K562 (cell line): ENCODE measurements around the gene BEND5. TPM values are rescaled to one million over a fixed set of nuclear protein-coding genes. Genes with fewer than 3 reads are reported as not detected.

ENCODE experiments used
- ATAC-seq: fragments of 200-7000 bp; cut with Tn5 transposase; 3 replicates; pipeline ENCODE4 v1.9.1; 2020; ENCODE audit warnings: moderate library complexity
- BruUV-seq: library from RNA; stranded (reverse); fragments of 400-500 nt; replicated peaks from 2 replicates; lab custom pipeline; 2021; lab: Mats Ljungman, UMichigan
- CTCF ChIA-PET: fragments of 300-600 bp; formaldehyde crosslinking; extraction: SDS; loops from one replicate; lab custom pipeline; 2021; ENCODE audit warnings: low intra/inter-chr PET ratio; lab: Yijun Ruan, JAX
- POLR2A ChIA-PET: fragments of 300-600, 350-650 bp; sonication (Branson Sonifier 250); formaldehyde crosslinking; extraction: SDS; loops from one replicate; lab custom pipeline; 2021; ENCODE audit warnings: antibody characterized with exemption, inconsistent platforms; lab: Yijun Ruan, JAX
- DNase-seq, 4 experiments: peaks; one replicate each; pipeline versions ENCODE4 v3.0.0 to v3.0.0-alpha.2; 2011 to 2018; ENCODE audit warnings: low spot score in 3 of 4, mixed read lengths in 3 of 4; ENCODE audit errors: extremely low read depth in 1 of 4
- FAIRE-seq: peaks from 2 replicates; lab custom pipeline; 2011; peaks lifted over from hg19 to GRCh38; lab: Jason Lieb, UNC
- H2AFZ ChIP-seq: 2 replicates; pipeline ENCODE4 v1.6.0; 2011; ENCODE audit warnings: low read depth, low read length, control low read depth, inconsistent platforms
- H3K27ac ChIP-seq: fragments of 200-600 bp; 3 replicates; pipeline ENCODE4 v1.8.0; 2011; ENCODE audit warnings: low read depth, mild to moderate bottlenecking, control low read depth, inconsistent platforms, low read length, moderate library complexity, mixed read lengths; ENCODE audit errors: extremely low read depth
- H3K27me3 ChIP-seq, 2 experiments: fragments of 300-600 bp in 1 of 2; 2 replicates in 1 of 2; 3 replicates in 1 of 2; pipeline versions ENCODE4 v1.6.0 to v1.8.0; 2011; ENCODE audit warnings: inconsistent platforms in 2 of 2, low read length in 2 of 2, mild to moderate bottlenecking in 1 of 2, mixed read lengths in 1 of 2, moderate library complexity in 1 of 2; ENCODE audit not compliant: control insufficient read depth in 2 of 2, insufficient read depth in 2 of 2
- H3K36me3 ChIP-seq: fragments of 300-600 bp; 3 replicates; pipeline ENCODE4 v1.8.0; 2011; ENCODE audit warnings: mild to moderate bottlenecking, low read length, inconsistent platforms; ENCODE audit not compliant: control insufficient read depth, insufficient read depth
- H3K4me1 ChIP-seq, 2 experiments: fragments of 200-600 bp in 1 of 2; replicated peaks in 1 of 2; 2 replicates in 1 of 2; 3 replicates in 1 of 2; pipeline versions ENCODE4 v1.5.1 to v1.8.0; 2011; ENCODE audit warnings: inconsistent platforms in 2 of 2, low read length in 2 of 2, mild to moderate bottlenecking in 1 of 2, mixed read lengths in 1 of 2, moderate library complexity in 1 of 2; ENCODE audit not compliant: control insufficient read depth in 2 of 2, insufficient read depth in 2 of 2
- H3K4me2 ChIP-seq: 2 replicates; pipeline ENCODE4 v1.6.1; 2011; ENCODE audit warnings: low read length, control low read depth, inconsistent platforms, mixed read lengths; ENCODE audit not compliant: insufficient read depth
- H3K4me3 ChIP-seq: fragments of 200-600 bp; sonication (generic), shearing (Covaris generic); 2 replicates; pipeline ENCODE4 v1.5.1; 2016; ENCODE audit warnings: control low read depth, inconsistent platforms
- H3K79me2 ChIP-seq: fragments of 200-600 bp; 3 replicates; pipeline ENCODE4 v1.8.0; 2011; ENCODE audit warnings: low read length, inconsistent platforms; ENCODE audit not compliant: control insufficient read depth, insufficient read depth
- H3K9ac ChIP-seq, 2 experiments: 2 replicates each; pipeline versions ENCODE4 v1.6.0 to v1.6.1; 2011; ENCODE audit warnings: low read depth in 2 of 2, low read length in 2 of 2, control low read depth in 1 of 2, inconsistent platforms in 1 of 2, mild to moderate bottlenecking in 1 of 2, mixed read lengths in 1 of 2; ENCODE audit not compliant: insufficient read depth in 1 of 2
- H3K9me1 ChIP-seq: one replicate; pipeline ENCODE4 v1.6.0; 2011; ENCODE audit warnings: inconsistent platforms, mild to moderate bottlenecking, low read length, moderate library complexity; ENCODE audit not compliant: control insufficient read depth, insufficient read depth
- H3K9me3 ChIP-seq: replicated peaks from 2 replicates; pipeline ENCODE4 v1.5.1; 2011; ENCODE audit warnings: low read depth, low read length, inconsistent platforms; ENCODE audit not compliant: control insufficient read depth, insufficient read depth
- H4K20me1 ChIP-seq: replicated peaks from 2 replicates; pipeline ENCODE4 v1.6.1; 2011; ENCODE audit warnings: low read length, inconsistent platforms, mixed read lengths; ENCODE audit not compliant: control insufficient read depth, insufficient read depth
- ARID1B ChIP-seq: fragments of 450-650 bp; IDR thresholded peaks from 2 replicates; pipeline ENCODE4 v1.6.1; 2016; ENCODE audit warnings: antibody characterized with exemption, mild to moderate bottlenecking, inconsistent platforms
- CBX3 ChIP-seq, 2 experiments: IDR thresholded peaks; 1 replicate in 1 of 2; 2 replicates in 1 of 2; pipeline ENCODE4 v1.6.1; 2012; ENCODE audit warnings: inconsistent platforms in 2 of 2, low read length in 2 of 2, borderline replicate concordance in 1 of 2, control low read depth in 1 of 2
- ESRRA ChIP-seq: fragments of 450-650 bp; IDR thresholded peaks from 2 replicates; pipeline ENCODE4 v1.6.1; 2014; ENCODE audit warnings: low read depth, mild to moderate bottlenecking, moderate library complexity, borderline replicate concordance
- MED1 ChIP-seq: sonication (generic); formaldehyde crosslinking; IDR thresholded peaks from 2 replicates; pipeline ENCODE4 v1.8.1; 2023; ENCODE audit warnings: missing genetic modification reagents, borderline replicate concordance
- NR1H2 ChIP-seq: sonication (generic); formaldehyde crosslinking; IDR thresholded peaks from 2 replicates; pipeline ENCODE4 v1.4.0; 2020; ENCODE audit warnings: mild to moderate bottlenecking, missing genetic modification reagents
- PHTF2 ChIP-seq: fragments of 250-450 bp; sonication (Bioruptor Pico); IDR thresholded peaks from 2 replicates; pipeline ENCODE4 v1.5.0; 2021; ENCODE audit warnings: mild to moderate bottlenecking
- TAF15 ChIP-seq: fragments of 200-400 bp; formaldehyde crosslinking; IDR thresholded peaks from 2 replicates; pipeline ENCODE4 v1.6.1; 2017; ENCODE audit warnings: mild to moderate bottlenecking, low read depth, low read length, moderate library complexity
- TCFL5 ChIP-seq: fragments of 250-450 bp; sonication (Bioruptor Pico); conservative IDR thresholded peaks from 2 replicates; pipeline ENCODE4 v1.6.1; 2021; ENCODE audit warnings: mild to moderate bottlenecking, moderate library complexity, matching md5 sums
- ZKSCAN3 ChIP-seq: fragments of 250-450 bp; sonication (Bioruptor Pico); IDR thresholded peaks from 2 replicates; pipeline ENCODE4 v1.4.0; 2020
- WGBS: fragments of 100-300 bp; shearing (Covaris generic); methylation state at CpG from one replicate; pipeline ENCODE4 v1.1.6; 2016; ENCODE audit warnings: low coverage, mixed read lengths; ENCODE audit not compliant: insufficient coverage; ENCODE audit errors: missing lambda C conversion rate; 5-methylcytosine and 5-hydroxymethylcytosine counted together
- in situ Hi-C: fragments of 300-500 bp; cut with MboI; formaldehyde crosslinking; loops from 4 replicates; pipeline ENCODE4 v1.15.0; 2018; ENCODE audit warnings: inconsistent platforms, mixed read lengths
- intact Hi-C: fragments of 100-400 bp; cut with micrococcal nuclease; formaldehyde crosslinking; loops from 2 replicates; pipeline ENCODE4 v1.14.2; 2022
- polyA plus RNA-seq, 8 experiments: library from polyadenylated mRNA; depleted of rRNA in 4 of 8; stranded (reverse) in 5 of 8; unstranded in 3 of 8; fragments of >200 nt; fragmentation: Nextera tagmentation in 2 of 8; fragmentation: Illumina TruSeq in 1 of 8; extraction: Ambion mirVana in 2 of 8; extraction: Trizol in 1 of 8; gene quantifications; 2 replicates each; pipeline versions ENCODE4 v1.2.1 to v1.2.3, GENCODE V29; 2011 to 2014; ENCODE audit warnings: inconsistent platforms in 1 of 8, missing spikeins in 1 of 8
- total RNA-seq, 7 experiments: library from RNA; depleted of rRNA in 6 of 7; stranded (reverse); fragments of >200 nt in 6 of 7; fragmentation: Illumina TruSeq in 2 of 7; extraction: Trizol in 2 of 7; gene quantifications; 2 replicates each; pipeline versions ENCODE4 v1.2.1 to v1.2.3, GENCODE V29; 2011 to 2021; ENCODE audit warnings: low replicate concordance in 1 of 7
- TF ChIP-seq, protein P1 (sequence below): fragments of 250-450 bp; sonication (Bioruptor Pico); IDR thresholded peaks from 2 replicates; pipeline ENCODE4 v1.8.0; 2022; ENCODE audit warnings: inconsistent platforms

Gene BEND5
- total and polyA plus RNA-seq, 9 of the 15 experiments (the other 6 are each of a cell fraction or from before 2014, with no cell fraction given): not detected

DNA sequence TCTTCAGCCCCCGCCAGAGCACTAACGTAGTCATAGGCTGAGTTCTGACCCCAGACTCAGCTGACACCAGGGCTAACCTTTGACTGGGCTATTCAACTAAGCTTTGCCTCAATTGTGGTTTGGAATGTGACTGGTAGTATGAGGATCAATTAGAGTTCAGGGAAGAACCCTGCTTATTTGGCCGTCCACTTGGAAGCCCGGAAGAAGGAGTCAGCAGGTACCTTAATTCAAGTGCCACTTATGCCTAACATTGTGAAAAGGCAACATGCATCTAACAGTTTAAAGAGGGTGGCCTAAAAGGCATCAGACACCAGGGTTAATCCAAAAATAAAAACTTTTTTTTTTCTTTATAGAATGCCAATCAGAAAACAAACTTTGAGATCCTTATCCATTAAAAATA lies 92.3 kb downstream of the BEND5 start:
- FAIRE-seq: no peak
- H3K27ac ChIP-seq: no peak overlapping the region
- 1% methylated on average over 4 of the region's 4 CpGs for WGBS
- H3K36me3 ChIP-seq: no peaks in the 10 kb centered on the region
- H3K27me3 ChIP-seq: no peaks in the 10 kb centered on the region; a peak in 1 of 5 replicates
- no peaks in the 10 kb centered on the region for H3K9me1 ChIP-seq
- intact Hi-C loops: no loop called here
- no peaks in the 10 kb centered on the region for H4K20me1 ChIP-seq
- no peak overlapping the region for H2AFZ ChIP-seq
- no peak for ATAC-seq
- in situ Hi-C loops: no loop called here
- H3K4me3 ChIP-seq: no peak overlapping the region
- H3K4me2 ChIP-seq: no peak overlapping the region
- TF ChIP-seq ARID1B (no peak), ESRRA (no peak), NR1H2 (no peak), PHTF2 (CRISPR knock-in tag) (no peak), TCFL5 (CRISPR knock-in tag) (no peak), ZKSCAN3 (CRISPR knock-in tag) (no peak), CBX3 (IDR thresholded peaks at IDR 0.05; ENCODE audit: borderline replicate concordance in 1 of 2, low read length in 2 of 2) (no peak), MED1 (no peak), TAF15 (no peak)
- TF ChIP-seq, protein P1, sequence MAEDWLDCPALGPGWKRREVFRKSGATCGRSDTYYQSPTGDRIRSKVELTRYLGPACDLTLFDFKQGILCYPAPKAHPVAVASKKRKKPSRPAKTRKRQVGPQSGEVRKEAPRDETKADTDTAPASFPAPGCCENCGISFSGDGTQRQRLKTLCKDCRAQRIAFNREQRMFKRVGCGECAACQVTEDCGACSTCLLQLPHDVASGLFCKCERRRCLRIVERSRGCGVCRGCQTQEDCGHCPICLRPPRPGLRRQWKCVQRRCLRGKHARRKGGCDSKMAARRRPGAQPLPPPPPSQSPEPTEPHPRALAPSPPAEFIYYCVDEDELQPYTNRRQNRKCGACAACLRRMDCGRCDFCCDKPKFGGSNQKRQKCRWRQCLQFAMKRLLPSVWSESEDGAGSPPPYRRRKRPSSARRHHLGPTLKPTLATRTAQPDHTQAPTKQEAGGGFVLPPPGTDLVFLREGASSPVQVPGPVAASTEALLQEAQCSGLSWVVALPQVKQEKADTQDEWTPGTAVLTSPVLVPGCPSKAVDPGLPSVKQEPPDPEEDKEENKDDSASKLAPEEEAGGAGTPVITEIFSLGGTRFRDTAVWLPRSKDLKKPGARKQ (CRISPR knock-in tag): no peak
- ChIA-PET CTCF (no interaction called here), POLR2A (no interaction called here)
- H3K9ac ChIP-seq: no peak overlapping the region
- no TSS peak for BruUV-seq
- no peaks in the 10 kb centered on the region for H3K9me3 ChIP-seq
- no peaks in the 10 kb centered on the region for H3K4me1 ChIP-seq
- no peaks in the 10 kb centered on the region for H3K79me2 ChIP-seq
- DNase-seq: no peak
